Mesothelial cell of epicardium (in vitro differentiated cells): ENCODE results near the gene SMIM35. TPM values are rescaled to one million over a fixed set of nuclear protein-coding genes. Genes with fewer than 3 reads are reported as not detected.

ENCODE experiments used
- DNase-seq, 2 experiments: peaks; one replicate each; pipeline ENCODE4 v3.0.0; 2021; ENCODE audit warnings: low spot score in 2 of 2; ENCODE audit not compliant: unreplicated experiment in 2 of 2
- H3K27ac Mint-ChIP-seq: 2 replicates; pipeline ENCODE4 v1.8.0; 2021; ENCODE audit warnings: mixed read lengths
- H3K27me3 Mint-ChIP-seq: 2 replicates; pipeline ENCODE4 v1.8.0; 2021; ENCODE audit warnings: low read depth, mixed read lengths
- H3K36me3 Mint-ChIP-seq: 2 replicates; pipeline ENCODE4 v1.8.0; 2021; ENCODE audit warnings: mixed read lengths
- H3K4me1 Mint-ChIP-seq: 2 replicates; pipeline ENCODE4 v1.8.0; 2021; ENCODE audit warnings: mixed read lengths
- H3K4me3 Mint-ChIP-seq: 2 replicates; pipeline ENCODE4 v1.8.0; 2021; ENCODE audit warnings: mild to moderate bottlenecking, moderate library complexity, mixed read lengths
- H3K9me3 Mint-ChIP-seq: 2 replicates; pipeline ENCODE4 v1.8.0; 2021; ENCODE audit warnings: mixed read lengths
- total RNA-seq: library from RNA; stranded (reverse); gene quantifications from 3 replicates; pipeline ENCODE4 v1.2.1, GENCODE V29; 2021
- TF ChIP-seq, protein P1 (sequence below): fragments of 200-600 bp; sonication (generic); IDR thresholded peaks from one replicate; pipeline ENCODE4 v1.5.0; 2021; ENCODE audit warnings: antibody characterized with exemption; ENCODE audit not compliant: unreplicated experiment

The SMIM35 gene
- total RNA-seq, 1 donor from 2014 or later = not detected

GRCh38 chr11:118042141-118042540 lies 44.6 kb downstream of the SMIM35 start:
- H3K27ac Mint-ChIP-seq = no peak overlapping the region
- H3K36me3 Mint-ChIP-seq = no peaks in the 10 kb centered on the region
- peaks cover 3% of the 10 kb centered on the region for H3K9me3 Mint-ChIP-seq
- TF ChIP-seq, protein P1, sequence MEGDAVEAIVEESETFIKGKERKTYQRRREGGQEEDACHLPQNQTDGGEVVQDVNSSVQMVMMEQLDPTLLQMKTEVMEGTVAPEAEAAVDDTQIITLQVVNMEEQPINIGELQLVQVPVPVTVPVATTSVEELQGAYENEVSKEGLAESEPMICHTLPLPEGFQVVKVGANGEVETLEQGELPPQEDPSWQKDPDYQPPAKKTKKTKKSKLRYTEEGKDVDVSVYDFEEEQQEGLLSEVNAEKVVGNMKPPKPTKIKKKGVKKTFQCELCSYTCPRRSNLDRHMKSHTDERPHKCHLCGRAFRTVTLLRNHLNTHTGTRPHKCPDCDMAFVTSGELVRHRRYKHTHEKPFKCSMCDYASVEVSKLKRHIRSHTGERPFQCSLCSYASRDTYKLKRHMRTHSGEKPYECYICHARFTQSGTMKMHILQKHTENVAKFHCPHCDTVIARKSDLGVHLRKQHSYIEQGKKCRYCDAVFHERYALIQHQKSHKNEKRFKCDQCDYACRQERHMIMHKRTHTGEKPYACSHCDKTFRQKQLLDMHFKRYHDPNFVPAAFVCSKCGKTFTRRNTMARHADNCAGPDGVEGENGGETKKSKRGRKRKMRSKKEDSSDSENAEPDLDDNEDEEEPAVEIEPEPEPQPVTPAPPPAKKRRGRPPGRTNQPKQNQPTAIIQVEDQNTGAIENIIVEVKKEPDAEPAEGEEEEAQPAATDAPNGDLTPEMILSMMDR = no peak
- peaks cover 19% of the 10 kb centered on the region for H3K4me1 Mint-ChIP-seq
- H3K4me3 Mint-ChIP-seq = no peak overlapping the region
- H3K27me3 Mint-ChIP-seq = peaks cover 26% of the 10 kb centered on the region
- DNase-seq = no peak

GRCh38 chr11:118033443-118033842 lies 53.3 kb downstream of the SMIM35 start:
- Mint-ChIP-seq H3K4me3 (no peak overlapping the region), H3K27ac (no peak overlapping the region), H3K4me1 (no peaks in the 10 kb centered on the region), H3K36me3 (no peaks in the 10 kb centered on the region), H3K27me3 (peaks cover 49% of the 10 kb centered on the region), H3K9me3 (no peaks in the 10 kb centered on the region)
- TF ChIP-seq, protein P1 = no peak
- no peak for DNase-seq

GRCh38 chr11:118028626-118029025 lies 58.1 kb downstream of the SMIM35 start:
- H3K9me3 Mint-ChIP-seq = peaks cover 9% of the 10 kb centered on the region
- no peaks in the 10 kb centered on the region for H3K36me3 Mint-ChIP-seq
- TF ChIP-seq, protein P1 = no peak
- H3K4me3 Mint-ChIP-seq = no peak overlapping the region
- H3K27me3 Mint-ChIP-seq = peaks cover 55% of the 10 kb centered on the region
- no peak for DNase-seq
- H3K27ac Mint-ChIP-seq = no peak overlapping the region
- no peaks in the 10 kb centered on the region for H3K4me1 Mint-ChIP-seq

GRCh38 chr11:118027694-118028093 lies 59.1 kb downstream of the SMIM35 start:
- TF ChIP-seq, protein P1 = no peak
- Mint-ChIP-seq H3K36me3 (no peaks in the 10 kb centered on the region), H3K27ac (no peak overlapping the region), H3K9me3 (peaks cover 9% of the 10 kb centered on the region), H3K4me3 (no peak overlapping the region), H3K4me1 (no peaks in the 10 kb centered on the region), H3K27me3 (peaks cover 50% of the 10 kb centered on the region)
- DNase-seq = no peak

DNA sequence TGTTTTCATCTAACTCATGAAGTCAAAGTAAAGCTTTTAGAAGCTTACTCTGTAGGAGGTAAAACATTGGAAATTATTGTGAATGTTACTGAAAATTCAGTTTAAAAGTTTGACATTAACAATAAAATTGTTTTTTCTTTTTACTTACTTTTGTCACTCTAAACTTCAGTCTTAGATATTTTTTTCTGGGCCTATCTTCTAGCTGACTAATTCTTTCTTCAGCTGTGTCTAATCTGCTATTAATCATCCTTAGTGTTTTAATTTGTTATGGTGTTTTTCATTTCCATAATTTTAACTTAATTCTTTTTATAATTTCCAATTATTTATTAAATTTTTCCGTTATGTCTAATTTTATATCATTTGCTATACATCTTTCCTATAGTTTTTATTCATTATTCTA lies 65.6 kb downstream of the SMIM35 start:
- Mint-ChIP-seq H3K4me1 (no peaks in the 10 kb centered on the region), H3K27ac (no peak overlapping the region), H3K4me3 (no peak overlapping the region), H3K27me3 (peaks cover 35% of the 10 kb centered on the region), H3K9me3 (peaks cover 19% of the 10 kb centered on the region), H3K36me3 (no peaks in the 10 kb centered on the region)
- DNase-seq = no peak
- TF ChIP-seq, protein P1 = no peak

- no peak overlapping the region for H3K27ac Mint-ChIP-seq
- H3K4me1 Mint-ChIP-seq = no peaks in the 10 kb centered on the region
- peaks cover 11% of the 10 kb centered on the region for H3K9me3 Mint-ChIP-seq
- no peak overlapping the region for H3K4me3 Mint-ChIP-seq
- TF ChIP-seq, protein P1 = no peak
- peaks cover 50% of the 10 kb centered on the region for H3K27me3 Mint-ChIP-seq
- no peaks in the 10 kb centered on the region for H3K36me3 Mint-ChIP-seq
- DNase-seq = no peak
These were observed 68.4 kb downstream of the SMIM35 start for GRCh38 chr11:118018401-118018800.
